Activated naive CD8-positive, alpha-beta T cell treated with anti-CD3 and anti-CD28 coated beads, Interleukin-2, amount 50 U/mL, for 16 hours (primary cell): Measurements from ENCODE around the gene HMCN1.

Source experiments
- DNase-seq: peaks from one replicate; pipeline ENCODE4 v3.0.0-alpha.2; 2020; ENCODE audit warnings: low read depth, low spot score

The HMCN1 gene

GRCh38 chr1:186027621-186028020 lies 293.4 kb downstream of the HMCN1 start:
- no peak for DNase-seq

GRCh38 chr1:186030453-186030852 lies 296.3 kb downstream of the HMCN1 start:
- DNase-seq: no peak

- no peak for DNase-seq
Observed at GRCh38 chr1:186033847-186034271, 299.7 kb downstream of the HMCN1 start.

- DNase-seq: no peak
Observed at GRCh38 chr1:186042230-186042629, 308.0 kb downstream of the HMCN1 start.

- no peak for DNase-seq
Observed at GRCh38 chr1:186043296-186043695, 309.1 kb downstream of the HMCN1 start.

GRCh38 chr1:186044079-186044685 lies 310.0 kb downstream of the HMCN1 start:
- no peak for DNase-seq

- DNase-seq: no peak
Observed at GRCh38 chr1:186046437-186047211, 312.4 kb downstream of the HMCN1 start.

- DNase-seq: no peak
Observed at GRCh38 chr1:186050360-186050759, 316.2 kb downstream of the HMCN1 start.

- no peak for DNase-seq
Observed at GRCh38 chr1:186054003-186054402, 319.8 kb downstream of the HMCN1 start.

- no peak for DNase-seq
Observed at GRCh38 chr1:186054932-186055331, 320.7 kb downstream of the HMCN1 start.

- no peak for DNase-seq
Observed at GRCh38 chr1:186055846-186056245, 321.7 kb downstream of the HMCN1 start.

- DNase-seq: no peak
Observed at GRCh38 chr1:186057086-186057485, 322.9 kb downstream of the HMCN1 start.

- no peak for DNase-seq
Observed at GRCh38 chr1:186059311-186059710, 325.1 kb downstream of the HMCN1 start.

GRCh38 chr1:186059752-186060151 lies 325.6 kb downstream of the HMCN1 start:
- DNase-seq: no peak

GRCh38 chr1:186060226-186060625 lies 326.0 kb downstream of the HMCN1 start:
- DNase-seq: no peak

- no peak for DNase-seq
Observed at GRCh38 chr1:186063091-186063657, 329.0 kb downstream of the HMCN1 start.

GRCh38 chr1:186066411-186066810 lies 332.2 kb downstream of the HMCN1 start:
- no peak for DNase-seq

GRCh38 chr1:186073697-186074096 lies 339.5 kb downstream of the HMCN1 start:
- DNase-seq: no peak

GRCh38 chr1:186076006-186076405 lies 341.8 kb downstream of the HMCN1 start:
- no peak for DNase-seq

- DNase-seq: no peak
Observed at GRCh38 chr1:186078245-186078644, 344.1 kb downstream of the HMCN1 start.

- no peak for DNase-seq
Observed at GRCh38 chr1:186079084-186079684, 345.0 kb downstream of the HMCN1 start.

GRCh38 chr1:186082235-186082937 lies 348.2 kb downstream of the HMCN1 start:
- DNase-seq: no peak
